K562 (cell line): ENCODE measurements around the gene SIK3. TPM values are rescaled to one million over a fixed set of nuclear protein-coding genes. Genes with fewer than 3 reads are reported as not detected.

ENCODE experiments used
- ATAC-seq: fragments of 200-7000 bp; cut with Tn5 transposase; 3 replicates; pipeline ENCODE4 v1.9.1; 2020; ENCODE audit warnings: moderate library complexity
- BruUV-seq: library from RNA; stranded (reverse); fragments of 400-500 nt; replicated peaks from 2 replicates; lab custom pipeline; 2021; lab: Mats Ljungman, UMichigan
- CTCF ChIA-PET: fragments of 300-600 bp; formaldehyde crosslinking; extraction: SDS; loops from one replicate; lab custom pipeline; 2021; ENCODE audit warnings: low intra/inter-chr PET ratio; lab: Yijun Ruan, JAX
- POLR2A ChIA-PET: fragments of 300-600, 350-650 bp; sonication (Branson Sonifier 250); formaldehyde crosslinking; extraction: SDS; loops from one replicate; lab custom pipeline; 2021; ENCODE audit warnings: antibody characterized with exemption, inconsistent platforms; lab: Yijun Ruan, JAX
- DNase-seq, 4 experiments: peaks; one replicate each; pipeline versions ENCODE4 v3.0.0 to v3.0.0-alpha.2; 2011 to 2018; ENCODE audit warnings: low spot score in 3 of 4, mixed read lengths in 3 of 4; ENCODE audit errors: extremely low read depth in 1 of 4
- FAIRE-seq: peaks from 2 replicates; lab custom pipeline; 2011; peaks lifted over from hg19 to GRCh38; lab: Jason Lieb, UNC
- H2AFZ ChIP-seq: 2 replicates; pipeline ENCODE4 v1.6.0; 2011; ENCODE audit warnings: low read depth, low read length, control low read depth, inconsistent platforms
- H3K27ac ChIP-seq: fragments of 200-600 bp; 3 replicates; pipeline ENCODE4 v1.8.0; 2011; ENCODE audit warnings: low read depth, mild to moderate bottlenecking, control low read depth, inconsistent platforms, low read length, moderate library complexity, mixed read lengths; ENCODE audit errors: extremely low read depth
- H3K27me3 ChIP-seq, 2 experiments: fragments of 300-600 bp in 1 of 2; 2 replicates in 1 of 2; 3 replicates in 1 of 2; pipeline versions ENCODE4 v1.6.0 to v1.8.0; 2011; ENCODE audit warnings: inconsistent platforms in 2 of 2, low read length in 2 of 2, mild to moderate bottlenecking in 1 of 2, mixed read lengths in 1 of 2, moderate library complexity in 1 of 2; ENCODE audit not compliant: control insufficient read depth in 2 of 2, insufficient read depth in 2 of 2
- H3K36me3 ChIP-seq: fragments of 300-600 bp; 3 replicates; pipeline ENCODE4 v1.8.0; 2011; ENCODE audit warnings: mild to moderate bottlenecking, low read length, inconsistent platforms; ENCODE audit not compliant: control insufficient read depth, insufficient read depth
- H3K4me1 ChIP-seq, 2 experiments: fragments of 200-600 bp in 1 of 2; replicated peaks in 1 of 2; 2 replicates in 1 of 2; 3 replicates in 1 of 2; pipeline versions ENCODE4 v1.5.1 to v1.8.0; 2011; ENCODE audit warnings: inconsistent platforms in 2 of 2, low read length in 2 of 2, mild to moderate bottlenecking in 1 of 2, mixed read lengths in 1 of 2, moderate library complexity in 1 of 2; ENCODE audit not compliant: control insufficient read depth in 2 of 2, insufficient read depth in 2 of 2
- H3K4me2 ChIP-seq: 2 replicates; pipeline ENCODE4 v1.6.1; 2011; ENCODE audit warnings: low read length, control low read depth, inconsistent platforms, mixed read lengths; ENCODE audit not compliant: insufficient read depth
- H3K4me3 ChIP-seq: fragments of 200-600 bp; sonication (generic), shearing (Covaris generic); 2 replicates; pipeline ENCODE4 v1.5.1; 2016; ENCODE audit warnings: control low read depth, inconsistent platforms
- H3K79me2 ChIP-seq: fragments of 200-600 bp; 3 replicates; pipeline ENCODE4 v1.8.0; 2011; ENCODE audit warnings: low read length, inconsistent platforms; ENCODE audit not compliant: control insufficient read depth, insufficient read depth
- H3K9ac ChIP-seq, 2 experiments: 2 replicates each; pipeline versions ENCODE4 v1.6.0 to v1.6.1; 2011; ENCODE audit warnings: low read depth in 2 of 2, low read length in 2 of 2, control low read depth in 1 of 2, inconsistent platforms in 1 of 2, mild to moderate bottlenecking in 1 of 2, mixed read lengths in 1 of 2; ENCODE audit not compliant: insufficient read depth in 1 of 2
- H3K9me1 ChIP-seq: one replicate; pipeline ENCODE4 v1.6.0; 2011; ENCODE audit warnings: inconsistent platforms, mild to moderate bottlenecking, low read length, moderate library complexity; ENCODE audit not compliant: control insufficient read depth, insufficient read depth
- H3K9me3 ChIP-seq: replicated peaks from 2 replicates; pipeline ENCODE4 v1.5.1; 2011; ENCODE audit warnings: low read depth, low read length, inconsistent platforms; ENCODE audit not compliant: control insufficient read depth, insufficient read depth
- H4K20me1 ChIP-seq: replicated peaks from 2 replicates; pipeline ENCODE4 v1.6.1; 2011; ENCODE audit warnings: low read length, inconsistent platforms, mixed read lengths; ENCODE audit not compliant: control insufficient read depth, insufficient read depth
- DACH1 ChIP-seq: fragments of 450-650 bp; IDR thresholded peaks from 2 replicates; pipeline ENCODE4 v1.6.1; 2018; ENCODE audit not compliant: partially characterized antibody
- SRSF1 ChIP-seq: fragments of 200-400 bp; formaldehyde crosslinking; IDR thresholded peaks from 2 replicates; pipeline ENCODE4 v1.6.1; 2017; ENCODE audit warnings: mild to moderate bottlenecking, low read depth, low read length, moderate library complexity
- ZNF740 ChIP-seq, 3 experiments: fragments of 200-800 bp in 1 of 3; sonication (Bioruptor generic) in 1 of 3; sonication (generic) in 1 of 3; formaldehyde crosslinking in 1 of 3; IDR thresholded peaks; 2 replicates each; pipeline versions ENCODE4 v1.6.1 to v1.8.0; 2016 to 2022; ENCODE audit warnings: mild to moderate bottlenecking in 2 of 3, missing compliant biosample characterization in 2 of 3, missing genetic modification characterization in 2 of 3, missing genetic modification reagents in 1 of 3
- WGBS: fragments of 100-300 bp; shearing (Covaris generic); methylation state at CpG from one replicate; pipeline ENCODE4 v1.1.6; 2016; ENCODE audit warnings: low coverage, mixed read lengths; ENCODE audit not compliant: insufficient coverage; ENCODE audit errors: missing lambda C conversion rate; 5-methylcytosine and 5-hydroxymethylcytosine counted together
- in situ Hi-C: fragments of 300-500 bp; cut with MboI; formaldehyde crosslinking; loops from 4 replicates; pipeline ENCODE4 v1.15.0; 2018; ENCODE audit warnings: inconsistent platforms, mixed read lengths
- intact Hi-C: fragments of 100-400 bp; cut with micrococcal nuclease; formaldehyde crosslinking; loops from 2 replicates; pipeline ENCODE4 v1.14.2; 2022
- polyA plus RNA-seq, 8 experiments: library from polyadenylated mRNA; depleted of rRNA in 4 of 8; stranded (reverse) in 5 of 8; unstranded in 3 of 8; fragments of >200 nt; fragmentation: Nextera tagmentation in 2 of 8; fragmentation: Illumina TruSeq in 1 of 8; extraction: Ambion mirVana in 2 of 8; extraction: Trizol in 1 of 8; gene quantifications; 2 replicates each; pipeline versions ENCODE4 v1.2.1 to v1.2.3, GENCODE V29; 2011 to 2014; ENCODE audit warnings: inconsistent platforms in 1 of 8, missing spikeins in 1 of 8
- total RNA-seq, 7 experiments: library from RNA; depleted of rRNA in 6 of 7; stranded (reverse); fragments of >200 nt in 6 of 7; fragmentation: Illumina TruSeq in 2 of 7; extraction: Trizol in 2 of 7; gene quantifications; 2 replicates each; pipeline versions ENCODE4 v1.2.1 to v1.2.3, GENCODE V29; 2011 to 2021; ENCODE audit warnings: low replicate concordance in 1 of 7

SIK3 gene
- total and polyA plus RNA-seq, 9 of the 15 experiments (the other 6 are each of a cell fraction or from before 2014, with no cell fraction given): 1.6 to 21.6 (median 8.0) TPM

- TF ChIP-seq ZNF740 (CRISPR knock-in tag; IDR thresholded peaks at IDR 0.05) (no peak), ZNF740 (tag; IDR thresholded peaks at IDR 0.05) (no peak)
Observed at GRCh38 chr11:116935514-116935913, 162.7 kb downstream of the SIK3 start (continued).

GRCh38 chr11:116935089-116935488 lies 163.1 kb downstream of the SIK3 start:
- in situ Hi-C loops (no loop called here), intact Hi-C loops (no loop called here)
- Histone ChIP-seq H3K27ac (no peak overlapping the region), H3K27me3 (no peaks in the 10 kb centered on the region), H3K4me3 (no peak overlapping the region), H3K9ac (no peak overlapping the region), H3K4me1 (peaks cover 3 to 18% of the 10 kb centered on the region in 2 experiments), H3K9me1 (no peaks in the 10 kb centered on the region), H2AFZ (no peak overlapping the region), H3K9me3 (no peaks in the 10 kb centered on the region), H3K4me2 (no peak overlapping the region), H4K20me1 (no peaks in the 10 kb centered on the region), H3K36me3 (peaks cover 7% of the 10 kb centered on the region; the same call in 2 of the 3 replicates), H3K79me2 (no peaks in the 10 kb centered on the region)
- ATAC-seq (no peak), FAIRE-seq (no peak), DNase-seq (no peak)
- CTCF ChIA-PET: no interaction called here
- WGBS: 87% methylated on average over 1 of the region's 1 CpG
- POLR2A ChIA-PET: no interaction called here
- TF ChIP-seq SRSF1 (no peak), DACH1 (peak; percentile 50)
- BruUV-seq: no TSS peak
